ENCODE results near the gene GNL1. TPM values are rescaled to one million over a fixed set of nuclear protein-coding genes. Genes with fewer than 3 reads are reported as not detected.

Gene GNL1
- total and polyA plus RNA-seq, 2 of the 8 experiments (the other 6 are each of a cell fraction or from before 2014, with no cell fraction given), result 42.4 to 67.8 TPM

- TF ChIP-seq, protein P1, sequence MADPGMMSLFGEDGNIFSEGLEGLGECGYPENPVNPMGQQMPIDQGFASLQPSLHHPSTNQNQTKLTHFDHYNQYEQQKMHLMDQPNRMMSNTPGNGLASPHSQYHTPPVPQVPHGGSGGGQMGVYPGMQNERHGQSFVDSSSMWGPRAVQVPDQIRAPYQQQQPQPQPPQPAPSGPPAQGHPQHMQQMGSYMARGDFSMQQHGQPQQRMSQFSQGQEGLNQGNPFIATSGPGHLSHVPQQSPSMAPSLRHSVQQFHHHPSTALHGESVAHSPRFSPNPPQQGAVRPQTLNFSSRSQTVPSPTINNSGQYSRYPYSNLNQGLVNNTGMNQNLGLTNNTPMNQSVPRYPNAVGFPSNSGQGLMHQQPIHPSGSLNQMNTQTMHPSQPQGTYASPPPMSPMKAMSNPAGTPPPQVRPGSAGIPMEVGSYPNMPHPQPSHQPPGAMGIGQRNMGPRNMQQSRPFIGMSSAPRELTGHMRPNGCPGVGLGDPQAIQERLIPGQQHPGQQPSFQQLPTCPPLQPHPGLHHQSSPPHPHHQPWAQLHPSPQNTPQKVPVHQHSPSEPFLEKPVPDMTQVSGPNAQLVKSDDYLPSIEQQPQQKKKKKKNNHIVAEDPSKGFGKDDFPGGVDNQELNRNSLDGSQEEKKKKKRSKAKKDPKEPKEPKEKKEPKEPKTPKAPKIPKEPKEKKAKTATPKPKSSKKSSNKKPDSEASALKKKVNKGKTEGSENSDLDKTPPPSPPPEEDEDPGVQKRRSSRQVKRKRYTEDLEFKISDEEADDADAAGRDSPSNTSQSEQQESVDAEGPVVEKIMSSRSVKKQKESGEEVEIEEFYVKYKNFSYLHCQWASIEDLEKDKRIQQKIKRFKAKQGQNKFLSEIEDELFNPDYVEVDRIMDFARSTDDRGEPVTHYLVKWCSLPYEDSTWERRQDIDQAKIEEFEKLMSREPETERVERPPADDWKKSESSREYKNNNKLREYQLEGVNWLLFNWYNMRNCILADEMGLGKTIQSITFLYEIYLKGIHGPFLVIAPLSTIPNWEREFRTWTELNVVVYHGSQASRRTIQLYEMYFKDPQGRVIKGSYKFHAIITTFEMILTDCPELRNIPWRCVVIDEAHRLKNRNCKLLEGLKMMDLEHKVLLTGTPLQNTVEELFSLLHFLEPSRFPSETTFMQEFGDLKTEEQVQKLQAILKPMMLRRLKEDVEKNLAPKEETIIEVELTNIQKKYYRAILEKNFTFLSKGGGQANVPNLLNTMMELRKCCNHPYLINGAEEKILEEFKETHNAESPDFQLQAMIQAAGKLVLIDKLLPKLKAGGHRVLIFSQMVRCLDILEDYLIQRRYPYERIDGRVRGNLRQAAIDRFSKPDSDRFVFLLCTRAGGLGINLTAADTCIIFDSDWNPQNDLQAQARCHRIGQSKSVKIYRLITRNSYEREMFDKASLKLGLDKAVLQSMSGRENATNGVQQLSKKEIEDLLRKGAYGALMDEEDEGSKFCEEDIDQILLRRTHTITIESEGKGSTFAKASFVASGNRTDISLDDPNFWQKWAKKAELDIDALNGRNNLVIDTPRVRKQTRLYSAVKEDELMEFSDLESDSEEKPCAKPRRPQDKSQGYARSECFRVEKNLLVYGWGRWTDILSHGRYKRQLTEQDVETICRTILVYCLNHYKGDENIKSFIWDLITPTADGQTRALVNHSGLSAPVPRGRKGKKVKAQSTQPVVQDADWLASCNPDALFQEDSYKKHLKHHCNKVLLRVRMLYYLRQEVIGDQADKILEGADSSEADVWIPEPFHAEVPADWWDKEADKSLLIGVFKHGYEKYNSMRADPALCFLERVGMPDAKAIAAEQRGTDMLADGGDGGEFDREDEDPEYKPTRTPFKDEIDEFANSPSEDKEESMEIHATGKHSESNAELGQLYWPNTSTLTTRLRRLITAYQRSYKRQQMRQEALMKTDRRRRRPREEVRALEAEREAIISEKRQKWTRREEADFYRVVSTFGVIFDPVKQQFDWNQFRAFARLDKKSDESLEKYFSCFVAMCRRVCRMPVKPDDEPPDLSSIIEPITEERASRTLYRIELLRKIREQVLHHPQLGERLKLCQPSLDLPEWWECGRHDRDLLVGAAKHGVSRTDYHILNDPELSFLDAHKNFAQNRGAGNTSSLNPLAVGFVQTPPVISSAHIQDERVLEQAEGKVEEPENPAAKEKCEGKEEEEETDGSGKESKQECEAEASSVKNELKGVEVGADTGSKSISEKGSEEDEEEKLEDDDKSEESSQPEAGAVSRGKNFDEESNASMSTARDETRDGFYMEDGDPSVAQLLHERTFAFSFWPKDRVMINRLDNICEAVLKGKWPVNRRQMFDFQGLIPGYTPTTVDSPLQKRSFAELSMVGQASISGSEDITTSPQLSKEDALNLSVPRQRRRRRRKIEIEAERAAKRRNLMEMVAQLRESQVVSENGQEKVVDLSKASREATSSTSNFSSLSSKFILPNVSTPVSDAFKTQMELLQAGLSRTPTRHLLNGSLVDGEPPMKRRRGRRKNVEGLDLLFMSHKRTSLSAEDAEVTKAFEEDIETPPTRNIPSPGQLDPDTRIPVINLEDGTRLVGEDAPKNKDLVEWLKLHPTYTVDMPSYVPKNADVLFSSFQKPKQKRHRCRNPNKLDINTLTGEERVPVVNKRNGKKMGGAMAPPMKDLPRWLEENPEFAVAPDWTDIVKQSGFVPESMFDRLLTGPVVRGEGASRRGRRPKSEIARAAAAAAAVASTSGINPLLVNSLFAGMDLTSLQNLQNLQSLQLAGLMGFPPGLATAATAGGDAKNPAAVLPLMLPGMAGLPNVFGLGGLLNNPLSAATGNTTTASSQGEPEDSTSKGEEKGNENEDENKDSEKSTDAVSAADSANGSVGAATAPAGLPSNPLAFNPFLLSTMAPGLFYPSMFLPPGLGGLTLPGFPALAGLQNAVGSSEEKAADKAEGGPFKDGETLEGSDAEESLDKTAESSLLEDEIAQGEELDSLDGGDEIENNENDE (IDR thresholded peaks at IDR 0.05; ENCODE audit: insufficient replicate concordance, low read length), result no peak
- TF ChIP-seq TAF7 (optimal IDR thresholded peaks at IDR 0.05; ENCODE audit: borderline replicate concordance, low read depth, low read length) (no peak), JUN (IDR thresholded peaks at IDR 0.05; ENCODE audit: low read depth, low read length) (no peak), CTCF (IDR thresholded peaks at IDR 0.05; ENCODE audit: control extremely low read depth in 1 of 3, insufficient read depth in 1 of 3, low read depth in 1 of 3, low read length in 3 of 3) (no peak), GABPA (IDR thresholded peaks at IDR 0.05; ENCODE audit: borderline replicate concordance, insufficient read depth, low read length) (no peak), SIRT6 (IDR thresholded peaks at IDR 0.05; ENCODE audit: low read length) (no peak), SRF (IDR thresholded peaks at IDR 0.05; ENCODE audit: low read depth, low read length) (no peak), FOSL1 (IDR thresholded peaks at IDR 0.05; ENCODE audit: insufficient read depth, low read depth, low read length) (no peak)
Observed at GRCh38 chr6:30547454-30547853, 8.8 kb downstream of the GNL1 start (continued).

Measured in H1 (cell line).